GM12872 (cell line): Measurements from ENCODE around the gene PER3.

ENCODE experiments used
- CTCF ChIP-seq: IDR thresholded peaks from 3 replicates; pipeline ENCODE4 v1.5.1; 2011; ENCODE audit warnings: low read depth, mild to moderate bottlenecking, low read length, moderate library complexity; ENCODE audit not compliant: insufficient read depth

The PER3 gene

GRCh38 chr1:7873801-7874795, 90.0 kb downstream of the PER3 start:
- TF ChIP-seq CTCF = no peak

GRCh38 chr1:7878027-7878426, 93.9 kb downstream of the PER3 start:
- TF ChIP-seq CTCF = no peak

GRCh38 chr1:7879228-7879627, 95.1 kb downstream of the PER3 start:
- TF ChIP-seq CTCF = no peak

GRCh38 chr1:7884757-7885156, 100.7 kb downstream of the PER3 start:
- no peak for TF ChIP-seq CTCF

GRCh38 chr1:7885513-7886404, 101.7 kb downstream of the PER3 start:
- no peak for TF ChIP-seq CTCF

GRCh38 chr1:7886405-7886745, 102.3 kb downstream of the PER3 start:
- TF ChIP-seq CTCF = no peak
